Measurements from ENCODE around the gene SULT4A1.

DNA sequence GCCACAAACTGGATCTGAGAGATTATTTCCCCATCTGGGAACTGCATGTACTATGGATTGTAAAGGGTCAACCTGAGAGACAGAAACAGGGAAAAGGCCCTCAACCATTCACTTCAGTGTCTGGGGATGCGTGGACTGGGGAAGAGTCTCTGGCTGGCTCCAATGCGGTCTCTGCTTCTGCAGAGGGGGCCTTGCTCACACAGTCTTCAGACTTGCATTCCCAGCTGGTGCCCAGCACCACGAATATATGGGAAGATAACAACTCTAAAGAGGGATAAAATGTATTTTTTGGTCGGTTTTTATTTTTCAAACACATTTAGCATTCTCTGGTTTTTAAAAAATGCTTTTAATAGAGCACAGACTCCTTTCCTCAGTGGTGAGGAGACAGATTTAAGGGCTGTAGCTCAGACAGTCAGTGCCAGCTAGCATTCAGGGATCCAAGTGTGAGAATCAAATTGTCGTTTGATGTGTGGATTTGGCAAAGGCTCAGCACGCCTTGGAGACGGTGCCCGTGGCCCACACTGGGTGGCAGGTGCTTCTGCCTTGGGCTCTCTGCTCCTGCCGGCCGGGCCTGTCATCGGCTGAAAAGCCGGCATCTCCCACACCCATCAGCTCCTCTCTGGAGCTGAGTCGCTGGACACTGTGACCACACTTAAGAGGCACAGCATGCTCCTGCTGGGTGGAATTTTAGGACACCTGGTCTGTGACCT is 42.2 kb downstream of the SULT4A1 start:
- TF ChIP-seq POLR2AphosphoS5 (IDR thresholded peaks at IDR 0.05; ENCODE audit: borderline replicate concordance, low read depth, low read length) (no peak), EZH2 (IDR thresholded peaks at IDR 0.05) (no peak), FOXP2 (optimal IDR thresholded peaks at IDR 0.05; ENCODE audit: control extremely low read depth, extremely low read length, insufficient read depth) (no peak)

All from SK-N-MC (cell line).